Effector memory CD4-positive, alpha-beta T cell (primary cell): ENCODE measurements around the gene EFEMP2.
A peak's percentile ranks its signal among the peaks of the same experiment; 100 is the strongest.

ENCODE experiments used
- DNase-seq, 3 donors: peaks; one replicate each; pipeline ENCODE4 v3.0.0-alpha.2; 2020
- H3K27ac ChIP-seq: 2 replicates; pipeline ENCODE4 v1.7.0; 2013; ENCODE audit warnings: mild to moderate bottlenecking, low read length, moderate library complexity; ENCODE audit not compliant: insufficient read depth, poor library complexity, severe bottlenecking
- H3K27me3 ChIP-seq: replicated peaks from 2 replicates; pipeline ENCODE4 v1.7.0; 2013; ENCODE audit warnings: mild to moderate bottlenecking, low read length; ENCODE audit not compliant: insufficient read depth, control insufficient read depth, poor library complexity, severe bottlenecking
- H3K36me3 ChIP-seq: 2 replicates; pipeline ENCODE4 v1.7.0; 2013; ENCODE audit warnings: mild to moderate bottlenecking, low read length, moderate library complexity; ENCODE audit not compliant: control insufficient read depth, insufficient read depth
- H3K4me1 ChIP-seq: 2 replicates; pipeline ENCODE4 v1.7.0; 2013; ENCODE audit warnings: low read length, mild to moderate bottlenecking; ENCODE audit not compliant: control insufficient read depth, insufficient read depth, poor library complexity, severe bottlenecking
- H3K4me3 ChIP-seq: 2 replicates; pipeline ENCODE4 v1.7.0; 2013; ENCODE audit warnings: low read length, low read depth, mild to moderate bottlenecking; ENCODE audit not compliant: insufficient read depth, poor library complexity, severe bottlenecking
- H3K9me3 ChIP-seq: 2 replicates; pipeline ENCODE4 v1.7.0; 2013; ENCODE audit warnings: mild to moderate bottlenecking, low read length, moderate library complexity; ENCODE audit not compliant: control insufficient read depth

Gene EFEMP2

GRCh38 chr11:65873318-65874156, 937 bp upstream of the EFEMP2 start:
- Histone ChIP-seq H3K36me3 (no peaks in the 10 kb centered on the region), H3K27ac (peak overlapping the region; percentile 80), H3K27me3 (no peaks in the 10 kb centered on the region), H3K9me3 (no peaks in the 10 kb centered on the region), H3K4me1 (peaks cover 6% of the 10 kb centered on the region), H3K4me3 (peak overlapping the region; percentile 57)
- DNase-seq = peak; percentile 94 to 97 (median 95)

- no peak for DNase-seq
- Histone ChIP-seq H3K4me1 (peaks cover 6% of the 10 kb centered on the region), H3K27ac (no peak overlapping the region), H3K9me3 (no peaks in the 10 kb centered on the region), H3K27me3 (no peaks in the 10 kb centered on the region), H3K4me3 (no peak overlapping the region), H3K36me3 (peaks cover 4% of the 10 kb centered on the region)
These were observed 620 bp downstream of the EFEMP2 start for GRCh38 chr11:65871811-65872548.

- no peaks in the 10 kb centered on the region for H3K9me3 ChIP-seq
- H3K36me3 ChIP-seq = peaks cover 14% of the 10 kb centered on the region
- no peak overlapping the region for H3K27ac ChIP-seq
- H3K27me3 ChIP-seq = no peaks in the 10 kb centered on the region
- peaks cover 6% of the 10 kb centered on the region for H3K4me1 ChIP-seq
- DNase-seq = no peak
- H3K4me3 ChIP-seq = no peak overlapping the region
These were observed 1.6 kb downstream of the EFEMP2 start for GRCh38 chr11:65870706-65871681.

- DNase-seq = no peak
- Histone ChIP-seq H3K27me3 (no peaks in the 10 kb centered on the region), H3K4me3 (no peak overlapping the region), H3K27ac (no peak overlapping the region), H3K36me3 (peaks cover 21% of the 10 kb centered on the region), H3K4me1 (peaks cover 6% of the 10 kb centered on the region), H3K9me3 (no peaks in the 10 kb centered on the region)
These were observed 2.3 kb downstream of the EFEMP2 start for GRCh38 chr11:65870307-65870658.

- H3K36me3 ChIP-seq = peaks cover 26% of the 10 kb centered on the region
- no peaks in the 10 kb centered on the region for H3K9me3 ChIP-seq
- H3K4me3 ChIP-seq = no peak overlapping the region
- peaks cover 6% of the 10 kb centered on the region for H3K4me1 ChIP-seq
- no peak for DNase-seq
- H3K27ac ChIP-seq = no peak overlapping the region
- H3K27me3 ChIP-seq = no peaks in the 10 kb centered on the region
These were observed 2.8 kb downstream of the EFEMP2 start for GRCh38 chr11:65869643-65870306.

GRCh38 chr11:65868907-65869306, 3.7 kb downstream of the EFEMP2 start:
- no peaks in the 10 kb centered on the region for H3K27me3 ChIP-seq
- H3K4me3 ChIP-seq = no peak overlapping the region
- DNase-seq = no peak
- no peak overlapping the region for H3K27ac ChIP-seq
- H3K4me1 ChIP-seq = peaks cover 6% of the 10 kb centered on the region
- peaks cover 35% of the 10 kb centered on the region for H3K36me3 ChIP-seq
- H3K9me3 ChIP-seq = no peaks in the 10 kb centered on the region

- Histone ChIP-seq H3K36me3 (peaks cover 42% of the 10 kb centered on the region), H3K4me3 (no peak overlapping the region), H3K27ac (no peak overlapping the region), H3K9me3 (no peaks in the 10 kb centered on the region), H3K27me3 (no peaks in the 10 kb centered on the region), H3K4me1 (peaks cover 5% of the 10 kb centered on the region)
- DNase-seq = no peak
These were observed 4.4 kb downstream of the EFEMP2 start for GRCh38 chr11:65868076-65868667.

GRCh38 chr11:65867284-65868071, 5.1 kb downstream of the EFEMP2 start:
- Histone ChIP-seq H3K9me3 (no peaks in the 10 kb centered on the region), H3K27ac (no peak overlapping the region), H3K4me3 (no peak overlapping the region), H3K4me1 (no peaks in the 10 kb centered on the region), H3K27me3 (no peaks in the 10 kb centered on the region), H3K36me3 (peaks cover 49% of the 10 kb centered on the region)
- DNase-seq = no peak
